Trophoblast cell (in vitro differentiated cells and primary cell): Measurements from ENCODE around the gene PLS1.

Experiments
- DNase-seq, 2 donors: peaks; one replicate each; pipeline ENCODE4 v3.0.0-alpha.2; 2016
- H2AFZ ChIP-seq: 2 replicates; pipeline ENCODE4 v1.6.1; 2013; ENCODE audit warnings: low read length, moderate library complexity, mild to moderate bottlenecking; ENCODE audit not compliant: insufficient read depth, poor library complexity
- H2AK5ac ChIP-seq: 2 replicates; pipeline ENCODE4 v1.6.1; 2013; ENCODE audit warnings: mild to moderate bottlenecking, low read length
- H2BK120ac ChIP-seq: 2 replicates; pipeline ENCODE4 v1.6.1; 2013; ENCODE audit warnings: low read length, mild to moderate bottlenecking, moderate library complexity; ENCODE audit not compliant: insufficient read depth, poor library complexity
- H2BK12ac ChIP-seq: 2 replicates; pipeline ENCODE4 v1.6.1; 2013; ENCODE audit warnings: mild to moderate bottlenecking, low read length, moderate library complexity
- H2BK5ac ChIP-seq: 2 replicates; pipeline ENCODE4 v1.6.1; 2013; ENCODE audit warnings: low read length, low read depth, moderate library complexity, mild to moderate bottlenecking; ENCODE audit not compliant: poor library complexity
- H3K14ac ChIP-seq: 2 replicates; pipeline ENCODE4 v1.6.1; 2013; ENCODE audit warnings: mild to moderate bottlenecking, low read length
- H3K18ac ChIP-seq: 2 replicates; pipeline ENCODE4 v1.6.1; 2013; ENCODE audit warnings: mild to moderate bottlenecking, low read length
- H3K23ac ChIP-seq: 2 replicates; pipeline ENCODE4 v1.6.1; 2013; ENCODE audit warnings: low read length
- H3K27ac ChIP-seq: 2 replicates; pipeline ENCODE4 v1.5.1; 2013; ENCODE audit warnings: low read depth, mild to moderate bottlenecking, inconsistent platforms, low read length, moderate library complexity
- H3K27me3 ChIP-seq: 2 replicates; pipeline ENCODE4 v1.6.1; 2013; ENCODE audit warnings: inconsistent platforms, mild to moderate bottlenecking, low read length, moderate library complexity; ENCODE audit not compliant: insufficient read depth
- H3K36me3 ChIP-seq, 2 experiments: 1 replicate in 1 of 2; 2 replicates in 1 of 2; pipeline ENCODE4 v1.6.1; 2013; ENCODE audit warnings: low read length in 2 of 2, mild to moderate bottlenecking in 2 of 2, moderate library complexity in 1 of 2; ENCODE audit not compliant: insufficient read depth in 2 of 2, control insufficient read depth in 1 of 2
- H3K4ac ChIP-seq: 2 replicates; pipeline ENCODE4 v1.6.1; 2013; ENCODE audit warnings: low read depth, mild to moderate bottlenecking, low read length, moderate library complexity
- H3K4me1 ChIP-seq, 2 experiments: 1 replicate in 1 of 2; 2 replicates in 1 of 2; pipeline ENCODE4 v1.6.1; 2013; ENCODE audit warnings: low read length in 2 of 2, mild to moderate bottlenecking in 2 of 2, moderate library complexity in 1 of 2; ENCODE audit not compliant: insufficient read depth in 2 of 2, control insufficient read depth in 1 of 2
- H3K4me2 ChIP-seq: 2 replicates; pipeline ENCODE4 v1.6.1; 2013; ENCODE audit warnings: inconsistent platforms, mild to moderate bottlenecking, low read length, moderate library complexity
- H3K4me3 ChIP-seq: 2 replicates; pipeline ENCODE4 v1.5.1; 2013; ENCODE audit warnings: mild to moderate bottlenecking, low read depth, low read length, inconsistent platforms
- H3K79me1 ChIP-seq: one replicate; pipeline ENCODE4 v1.6.1; 2013; ENCODE audit warnings: low read length
- H3K79me2 ChIP-seq: 2 replicates; pipeline ENCODE4 v1.6.1; 2013; ENCODE audit warnings: low read length, mild to moderate bottlenecking; ENCODE audit not compliant: control insufficient read depth, insufficient read depth, poor library complexity
- H3K9ac ChIP-seq: 2 replicates; pipeline ENCODE4 v1.6.1; 2013; ENCODE audit warnings: mild to moderate bottlenecking, low read length
- H3K9me3 ChIP-seq: 2 replicates; pipeline ENCODE4 v1.6.1; 2013; ENCODE audit warnings: low read depth, mild to moderate bottlenecking, control low read depth, inconsistent platforms, low read length; ENCODE audit not compliant: insufficient read depth
- H4K12ac ChIP-seq: 2 replicates; pipeline ENCODE4 v1.6.1; 2013; ENCODE audit warnings: low read depth, mild to moderate bottlenecking, low read length, moderate library complexity
- H4K8ac ChIP-seq: 2 replicates; pipeline ENCODE4 v1.6.1; 2013; ENCODE audit warnings: low read depth, mild to moderate bottlenecking, low read length, moderate library complexity
- H4K91ac ChIP-seq: one replicate; pipeline ENCODE4 v1.6.1; 2013; ENCODE audit warnings: low read depth, mild to moderate bottlenecking, low read length, moderate library complexity
- WGBS: extraction: QIAGEN DNeasy Blood & Tissue Kit; methylation state at CpG from one replicate; pipeline ENCODE4 v1.1.7; 2013; ENCODE audit warnings: missing lambda C conversion rate; ENCODE audit not compliant: insufficient read length, insufficient coverage; ENCODE audit errors: extremely low coverage; 5-methylcytosine and 5-hydroxymethylcytosine counted together

The PLS1 gene

GRCh38 chr3:142723665-142723967 is 127.4 kb downstream of the PLS1 start:
- Histone ChIP-seq H2BK5ac (no peak overlapping the region), H3K4me2 (peak overlapping the region; percentile 69), H3K79me1 (peaks cover 8% of the 10 kb centered on the region), H4K91ac (no peak overlapping the region), H3K4me3 (no peak overlapping the region), H3K79me2 (peaks cover 7% of the 10 kb centered on the region), H3K23ac (no peak overlapping the region), H4K8ac (no peak overlapping the region), H3K4me1 (no peaks in the 10 kb centered on the region), H2BK12ac (no peak overlapping the region), H4K12ac (no peak overlapping the region), H2AFZ (no peak overlapping the region), H2BK120ac (no peak overlapping the region), H3K27me3 (no peaks in the 10 kb centered on the region), H3K4ac (no peak overlapping the region), H3K9me3 (no peaks in the 10 kb centered on the region), H3K18ac (no peak overlapping the region), H3K14ac (no peak overlapping the region), H2AK5ac (no peak overlapping the region), H3K36me3 (no peaks in the 10 kb centered on the region), H3K9ac (no peak overlapping the region), H3K27ac (no peak overlapping the region)
- WGBS, result no CpG with 5 or more reads among the region's 10 CpGs
- DNase-seq, result no peak

- H3K18ac ChIP-seq, result peak within 1 kb of the TSS; percentile 83
- H3K9me3 ChIP-seq, result no peaks in the 10 kb centered on the region
- no peak within 1 kb of the TSS for H2AK5ac ChIP-seq
- no peak within 1 kb of the TSS for H3K23ac ChIP-seq
- H3K27me3 ChIP-seq, result no peaks in the 10 kb centered on the region
- H2AFZ ChIP-seq, result peak within 1 kb of the TSS; percentile 92
- peak within 1 kb of the TSS; percentile 79 for H4K12ac ChIP-seq
- WGBS, result no CpG with 5 or more reads among the region's 73 CpGs
- peak; percentile 62 to 75 for DNase-seq
- peak within 1 kb of the TSS; percentile 68 for H3K14ac ChIP-seq
- peak within 1 kb of the TSS; percentile 93 for H3K4me2 ChIP-seq
- peaks cover 8% of the 10 kb centered on the region for H3K79me1 ChIP-seq
- H3K4me3 ChIP-seq, result peak within 1 kb of the TSS; percentile 94
- H2BK5ac ChIP-seq, result peak within 1 kb of the TSS; percentile 84
- H3K4me1 ChIP-seq, result no peaks in the 10 kb centered on the region
- H4K8ac ChIP-seq, result peak within 1 kb of the TSS; percentile 92
- peak within 1 kb of the TSS; percentile 77 for H4K91ac ChIP-seq
- peak within 1 kb of the TSS; percentile 95 for H3K27ac ChIP-seq
- peak within 1 kb of the TSS; percentile 67 for H3K4ac ChIP-seq
- H2BK12ac ChIP-seq, result no peak within 1 kb of the TSS
- H2BK120ac ChIP-seq, result peak within 1 kb of the TSS; percentile 84
- H3K79me2 ChIP-seq, result peaks cover 7% of the 10 kb centered on the region
- H3K9ac ChIP-seq, result peak within 1 kb of the TSS; percentile 98
- H3K36me3 ChIP-seq, result no peaks in the 10 kb centered on the region
Measured at GRCh38 chr3:142723968-142724681, 127.9 kb downstream of the PLS1 start, which contains the start of gene TRPC1. Gene TRPC1 (plus strand): TSS chr3:142724034. CDS start chr3:142724560, 526 bp downstream.

GRCh38 chr3:142724682-142725356 is 128.6 kb downstream of the PLS1 start:
- Histone ChIP-seq H3K27ac (peak overlapping the region; percentile 95), H3K4me2 (peak overlapping the region; percentile 93), H3K9ac (peak overlapping the region; percentile 82), H3K4me3 (peak overlapping the region; percentile 94), H3K79me1 (peaks cover 8% of the 10 kb centered on the region), H2BK120ac (peak overlapping the region; percentile 55), H3K36me3 (no peaks in the 10 kb centered on the region), H3K9me3 (no peaks in the 10 kb centered on the region), H3K18ac (peak overlapping the region; percentile 83), H4K91ac (peak overlapping the region; percentile 74), H3K4me1 (no peaks in the 10 kb centered on the region), H2AFZ (peak overlapping the region; percentile 92), H3K14ac (peak overlapping the region; percentile 60), H2BK5ac (peak overlapping the region; percentile 23), H3K27me3 (no peaks in the 10 kb centered on the region), H3K79me2 (peaks cover 7% of the 10 kb centered on the region), H3K4ac (peak overlapping the region; percentile 67), H2AK5ac (no peak overlapping the region), H4K12ac (peak overlapping the region; percentile 64), H3K23ac (no peak overlapping the region), H4K8ac (peak overlapping the region; percentile 92), H2BK12ac (no peak overlapping the region)
- peak; percentile 21 to 52 for DNase-seq
- no CpG with 5 or more reads among the region's 35 CpGs for WGBS

- no CpG with 5 or more reads among the region's 5 CpGs for WGBS
- H3K27ac ChIP-seq, result no peak overlapping the region
- no peak overlapping the region for H4K91ac ChIP-seq
Measured at GRCh38 chr3:142725357-142725739, 129.2 kb downstream of the PLS1 start.

More at GRCh38 chr3:142725357-142725739, 129.2 kb downstream of the PLS1 start:
- Histone ChIP-seq H3K4me2 (peak overlapping the region; percentile 93), H3K4ac (no peak overlapping the region), H3K14ac (no peak overlapping the region), H3K79me1 (peaks cover 8% of the 10 kb centered on the region), H3K79me2 (peaks cover 7% of the 10 kb centered on the region), H3K36me3 (no peaks in the 10 kb centered on the region), H3K9ac (no peak overlapping the region), H3K23ac (no peak overlapping the region), H3K27me3 (no peaks in the 10 kb centered on the region), H2BK5ac (no peak overlapping the region), H4K8ac (no peak overlapping the region), H3K4me3 (no peak overlapping the region), H3K4me1 (no peaks in the 10 kb centered on the region), H2AK5ac (no peak overlapping the region), H4K12ac (no peak overlapping the region), H2AFZ (no peak overlapping the region), H2BK12ac (no peak overlapping the region), H3K9me3 (no peaks in the 10 kb centered on the region), H2BK120ac (no peak overlapping the region), H3K18ac (no peak overlapping the region)
- DNase-seq, result no peak
